CD4-positive, alpha-beta T cell (primary cell): Measurements from ENCODE around the gene CAMK2B. TPM values are rescaled to one million over a fixed set of nuclear protein-coding genes. Genes with fewer than 3 reads are reported as not detected.
A peak's percentile ranks its signal among the peaks of the same experiment; 100 is the strongest.

Experiments used
- ATAC-seq: fragments of 200-7000 bp; cut with Tn5 transposase; one replicate; pipeline ENCODE4 v1.10.0; 2022; ENCODE audit warnings: mild to moderate bottlenecking; ENCODE audit not compliant: poor library complexity
- CTCF ChIA-PET: fragments of 350-600 bp; sonication (Branson Sonifier 250); formaldehyde crosslinking; loops from one replicate; lab custom pipeline; 2021; ENCODE audit warnings: antibody characterized with exemption, inconsistent platforms; lab: Charles Lee
- POLR2A ChIA-PET: fragments of 350-600 bp; sonication (Branson Sonifier 250); formaldehyde crosslinking; loops from one replicate; lab custom pipeline; 2021; ENCODE audit warnings: antibody characterized with exemption, inconsistent platforms; lab: Charles Lee
- DNase-seq, 14 experiments: peaks; one replicate each; pipeline ENCODE4 v3.0.0-alpha.2; 2013 to 2020; ENCODE audit warnings: mixed read lengths in 2 of 14
- H3K27ac ChIP-seq, 2 donors: one replicate each; pipeline versions ENCODE4 v1.5.1 to v1.7.0; 2013; ENCODE audit warnings: low read length in 2 of 2, low read depth in 1 of 2, mild to moderate bottlenecking in 1 of 2
- H3K27me3 ChIP-seq, 2 experiments: 1 replicate in 1 of 2; 2 replicates in 1 of 2; pipeline versions ENCODE4 v1.6.1 to v1.7.0; 2013; ENCODE audit warnings: low read length in 2 of 2, control low read depth in 1 of 2, mild to moderate bottlenecking in 1 of 2, moderate library complexity in 1 of 2; ENCODE audit not compliant: insufficient read depth in 2 of 2, control insufficient read depth in 1 of 2
- H3K36me3 ChIP-seq: one replicate; pipeline ENCODE4 v1.6.1; 2013; ENCODE audit warnings: low read length, control low read depth; ENCODE audit not compliant: insufficient read depth
- H3K4me1 ChIP-seq: one replicate; pipeline ENCODE4 v1.6.1; 2013; ENCODE audit warnings: low read length, control low read depth; ENCODE audit not compliant: insufficient read depth
- H3K4me3 ChIP-seq: one replicate; pipeline ENCODE4 v1.5.1; 2013; ENCODE audit warnings: mild to moderate bottlenecking, low read length, moderate library complexity
- H3K9me3 ChIP-seq, 2 experiments: 1 replicate in 1 of 2; 2 replicates in 1 of 2; pipeline versions ENCODE4 v1.6.1 to v1.7.0; 2013; ENCODE audit warnings: low read length in 2 of 2, mild to moderate bottlenecking in 2 of 2, control low read depth in 1 of 2, moderate library complexity in 1 of 2; ENCODE audit not compliant: control insufficient read depth in 1 of 2, insufficient read depth in 1 of 2
- H3K27ac Mint-ChIP-seq: one replicate; pipeline ENCODE4 v1.8.0; 2020; ENCODE audit warnings: mixed read lengths
- H3K27me3 Mint-ChIP-seq: one replicate; pipeline ENCODE4 v1.8.0; 2021; ENCODE audit warnings: mixed read lengths
- H3K36me3 Mint-ChIP-seq: one replicate; pipeline ENCODE4 v1.8.0; 2021; ENCODE audit warnings: low read depth, mixed read lengths
- H3K4me1 Mint-ChIP-seq: one replicate; pipeline ENCODE4 v1.8.0; 2021; ENCODE audit warnings: low read depth, mixed read lengths
- H3K4me3 Mint-ChIP-seq: one replicate; pipeline ENCODE4 v1.8.0; 2020; ENCODE audit warnings: mild to moderate bottlenecking, mixed read lengths
- H3K9me3 Mint-ChIP-seq: one replicate; pipeline ENCODE4 v1.8.0; 2020; ENCODE audit warnings: mixed read lengths
- CTCF ChIP-seq: fragments of 200-600 bp; IDR thresholded peaks from one replicate; pipeline ENCODE4 v1.8.0; 2022; ENCODE audit warnings: antibody characterized with exemption, mild to moderate bottlenecking
- intact Hi-C, 2 experiments: fragments of 100-400 bp; cut with DNase I in 1 of 2; cut with micrococcal nuclease in 1 of 2; formaldehyde crosslinking; loops; one replicate each; pipeline versions ENCODE4 v1.15.1 to v1.9.0; 2023 to 2025; cut with DNase I, micrococcal nuclease
- total RNA-seq, 174 experiments: library from RNA in 2 of 174; stranded (reverse) in 2 of 174; gene quantifications; one replicate each; pipeline ENCODE4 v1.2.3 and lab custom pipeline; 2021 to 2026

The CAMK2B gene
- total RNA-seq, 2 experiments from 2014 or later, result not detected

GRCh38 chr7:44284216-44284615 is 41.2 kb downstream of the CAMK2B start:
- H3K27ac Mint-ChIP-seq, result no peak overlapping the region
- Histone ChIP-seq H3K36me3 (no peaks in the 10 kb centered on the region), H3K27ac (no peak overlapping the region), H3K4me1 (no peaks in the 10 kb centered on the region), H3K27me3 (no peaks in the 10 kb centered on the region), H3K9me3 (no peaks in the 10 kb centered on the region), H3K4me3 (no peak overlapping the region)
- H3K9me3 Mint-ChIP-seq, result no peaks in the 10 kb centered on the region
- H3K4me3 Mint-ChIP-seq, result no peak overlapping the region
- ChIA-PET CTCF (no interaction called here), POLR2A (no interaction called here)
- no peak for ATAC-seq
- DNase-seq, result peak in 1 of 14 experiments; percentile 31
- no peaks in the 10 kb centered on the region for H3K27me3 Mint-ChIP-seq
- intact Hi-C loops, result no loop called here
- H3K4me1 Mint-ChIP-seq, result no peaks in the 10 kb centered on the region
- no peak for TF ChIP-seq CTCF
- H3K36me3 Mint-ChIP-seq, result no peaks in the 10 kb centered on the region

- Histone ChIP-seq H3K36me3 (no peaks in the 10 kb centered on the region), H3K4me1 (no peaks in the 10 kb centered on the region), H3K9me3 (no peaks in the 10 kb centered on the region), H3K27me3 (no peaks in the 10 kb centered on the region), H3K4me3 (no peak overlapping the region), H3K27ac (no peak overlapping the region)
- H3K9me3 Mint-ChIP-seq, result no peaks in the 10 kb centered on the region
- DNase-seq, result peak in 2 of 14 experiments; percentile 1 to 19
- POLR2A ChIA-PET, result no interaction called here
- intact Hi-C loops, result no loop called here
- H3K36me3 Mint-ChIP-seq, result no peaks in the 10 kb centered on the region
- no peak overlapping the region for H3K4me3 Mint-ChIP-seq
- CTCF ChIA-PET, result no interaction called here
- no peaks in the 10 kb centered on the region for H3K4me1 Mint-ChIP-seq
- no peak overlapping the region for H3K27ac Mint-ChIP-seq
- no peak for TF ChIP-seq CTCF
- no peak for ATAC-seq
- H3K27me3 Mint-ChIP-seq, result no peaks in the 10 kb centered on the region
Measured at GRCh38 chr7:44283381-44284211, 41.8 kb downstream of the CAMK2B start.

- Histone ChIP-seq H3K4me3 (no peak overlapping the region), H3K27ac (no peak overlapping the region), H3K4me1 (no peaks in the 10 kb centered on the region), H3K36me3 (no peaks in the 10 kb centered on the region), H3K9me3 (no peaks in the 10 kb centered on the region), H3K27me3 (no peaks in the 10 kb centered on the region)
- TF ChIP-seq CTCF, result no peak
- DNase-seq (peak in 2 of 14 experiments; percentile 3 to 16), ATAC-seq (no peak)
- Mint-ChIP-seq H3K36me3 (no peaks in the 10 kb centered on the region), H3K27ac (no peak overlapping the region), H3K27me3 (no peaks in the 10 kb centered on the region), H3K4me1 (no peaks in the 10 kb centered on the region), H3K4me3 (no peak overlapping the region), H3K9me3 (no peaks in the 10 kb centered on the region)
- POLR2A ChIA-PET, result no interaction called here
- CTCF ChIA-PET, result no interaction called here
- intact Hi-C loops, result no loop called here
Measured at GRCh38 chr7:44282601-44283171, 42.7 kb downstream of the CAMK2B start.
